ENCODE data around the gene FDX1.

GRCh38 chr11:110392056-110392455 lies 37.7 kb upstream of the FDX1 start:
- TF ChIP-seq ELF4 (CRISPR knock-in tag; IDR thresholded peaks at IDR 0.05; ENCODE audit: low read depth) (no peak), ATF6 (CRISPR knock-in tag; IDR thresholded peaks at IDR 0.05) (no peak), CTCF (IDR thresholded peaks at IDR 0.05) (no peak), GABPB1 (CRISPR knock-in tag; IDR thresholded peaks at IDR 0.05) (no peak)

Measured in WTC11 (cell line).